Loucy (cell line): ENCODE data around the gene DDAH2.
A peak's percentile ranks its signal among the peaks of the same experiment; 100 is the strongest.

Experiments
- H2AFZ ChIP-seq: fragments of 200-600 bp; sonication (generic); 2 replicates; pipeline ENCODE4 v1.6.0; 2016; ENCODE audit warnings: antibody characterized with exemption, mild to moderate bottlenecking, low read length, moderate library complexity
- H3F3A ChIP-seq: fragments of 200-600 bp; 2 replicates; pipeline ENCODE4 v1.6.0; 2016; ENCODE audit warnings: antibody characterized with exemption, low read depth, mild to moderate bottlenecking
- H3K27me3 ChIP-seq: fragments of 200-600 bp; sonication (generic); 2 replicates; pipeline ENCODE4 v1.6.1; 2014; ENCODE audit warnings: low read length, mild to moderate bottlenecking; ENCODE audit not compliant: insufficient read depth, poor library complexity, severe bottlenecking
- H3K36me3 ChIP-seq: fragments of 200-600 bp; sonication (generic); 2 replicates; pipeline ENCODE4 v1.6.1; 2016; ENCODE audit warnings: low read length; ENCODE audit not compliant: insufficient read depth
- H3K4me1 ChIP-seq: fragments of 200-600 bp; sonication (generic); 2 replicates; pipeline ENCODE4 v1.5.1; 2014; ENCODE audit warnings: low read length, mild to moderate bottlenecking; ENCODE audit not compliant: insufficient read depth, poor library complexity, severe bottlenecking
- H3K4me2 ChIP-seq: fragments of 200-600 bp; sonication (generic); 2 replicates; pipeline ENCODE4 v1.6.0; 2014; ENCODE audit warnings: antibody characterized with exemption, low read length, low read depth, mild to moderate bottlenecking; ENCODE audit not compliant: poor library complexity, severe bottlenecking
- H3K4me3 ChIP-seq: fragments of 200-600 bp; sonication (generic); 2 replicates; pipeline ENCODE4 v1.5.1; 2014; ENCODE audit warnings: low read length, mild to moderate bottlenecking, mixed read lengths; ENCODE audit not compliant: poor library complexity, severe bottlenecking
- H3K79me2 ChIP-seq: fragments of 200-600 bp; sonication (generic); 2 replicates; pipeline ENCODE4 v1.6.1; 2014; ENCODE audit warnings: low read length; ENCODE audit not compliant: insufficient read depth
- H3K9ac ChIP-seq: fragments of 200-600 bp; sonication (generic); 2 replicates; pipeline ENCODE4 v1.6.0; 2014; ENCODE audit warnings: mild to moderate bottlenecking, low read depth, low read length, moderate library complexity; ENCODE audit not compliant: poor library complexity, severe bottlenecking
- H3K9me2 ChIP-seq: fragments of 200-600 bp; sonication (generic); replicated peaks from 2 replicates; pipeline ENCODE4 v1.6.1; 2016; ENCODE audit warnings: low read depth, low read length, mixed read lengths
- H3K9me3 ChIP-seq: fragments of 200-600 bp; sonication (generic); 2 replicates; pipeline ENCODE4 v1.6.1; 2014; ENCODE audit warnings: mild to moderate bottlenecking, antibody characterized with exemption, low read length, low read depth; ENCODE audit not compliant: insufficient read depth
- H4K20me1 ChIP-seq: fragments of 200-600 bp; sonication (generic); 2 replicates; pipeline ENCODE4 v1.6.0; 2014; ENCODE audit warnings: antibody characterized with exemption, low read length, mild to moderate bottlenecking; ENCODE audit not compliant: insufficient read depth, poor library complexity, severe bottlenecking
- EZH2phosphoT487 ChIP-seq: fragments of 200-600 bp; IDR thresholded peaks from 2 replicates; pipeline ENCODE4 v1.6.1; 2018; ENCODE audit warnings: antibody characterized with exemption, mild to moderate bottlenecking, moderate library complexity, borderline replicate concordance
- TF ChIP-seq, protein P1 (sequence below): fragments of 200-600 bp; sonication (generic); conservative IDR thresholded peaks from 2 replicates; pipeline ENCODE4 v1.5.1; 2014; ENCODE audit warnings: mild to moderate bottlenecking, antibody characterized with exemption, low read length

DDAH2 gene

DNA sequence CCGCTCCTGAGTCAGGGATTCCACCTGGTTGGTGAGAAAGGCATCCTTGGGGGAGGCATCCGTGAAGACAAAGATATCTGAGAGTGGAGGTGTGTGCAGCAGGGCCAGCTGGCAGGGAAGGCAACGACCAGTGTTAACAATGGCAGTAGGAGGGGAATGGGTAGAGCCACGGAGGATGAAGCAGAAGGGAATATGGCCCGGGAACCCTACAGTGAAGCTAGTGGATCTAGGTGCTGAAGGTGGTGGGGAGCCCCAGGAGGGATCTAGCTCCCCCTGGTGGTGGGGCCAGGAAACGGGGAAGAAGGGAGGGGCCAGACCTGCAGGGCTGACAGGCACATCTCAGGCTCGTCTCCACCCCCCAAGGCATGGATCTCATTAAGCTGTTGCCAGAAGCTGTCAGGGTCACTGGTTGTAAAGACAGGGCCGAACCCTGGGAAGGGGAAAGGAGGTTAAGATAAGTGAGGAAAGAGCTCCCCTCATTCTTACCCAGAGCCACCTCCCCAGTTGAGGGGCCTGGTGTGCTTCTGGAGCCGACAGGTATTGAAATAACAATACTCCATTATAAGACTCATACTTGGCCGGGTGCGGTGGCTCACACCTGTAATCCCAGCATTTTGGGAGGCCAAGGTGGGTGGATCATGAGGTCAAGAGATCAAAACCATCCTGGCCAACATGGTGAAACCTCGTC lies 40.7 kb upstream of the DDAH2 start:
- Histone ChIP-seq H3K9ac (no peak overlapping the region), H3K4me3 (no peak overlapping the region), H3K9me3 (no peaks in the 10 kb centered on the region), H3K4me1 (peaks cover 11% of the 10 kb centered on the region), H4K20me1 (no peaks in the 10 kb centered on the region), H3K36me3 (no peaks in the 10 kb centered on the region), H2AFZ (no peak overlapping the region), H3K79me2 (no peaks in the 10 kb centered on the region), H3F3A (no peaks in the 10 kb centered on the region), H3K9me2 (no peaks in the 10 kb centered on the region), H3K4me2 (no peak overlapping the region), H3K27me3 (no peaks in the 10 kb centered on the region)
- TF ChIP-seq EZH2phosphoT487, result no peak
- TF ChIP-seq, protein P1, sequence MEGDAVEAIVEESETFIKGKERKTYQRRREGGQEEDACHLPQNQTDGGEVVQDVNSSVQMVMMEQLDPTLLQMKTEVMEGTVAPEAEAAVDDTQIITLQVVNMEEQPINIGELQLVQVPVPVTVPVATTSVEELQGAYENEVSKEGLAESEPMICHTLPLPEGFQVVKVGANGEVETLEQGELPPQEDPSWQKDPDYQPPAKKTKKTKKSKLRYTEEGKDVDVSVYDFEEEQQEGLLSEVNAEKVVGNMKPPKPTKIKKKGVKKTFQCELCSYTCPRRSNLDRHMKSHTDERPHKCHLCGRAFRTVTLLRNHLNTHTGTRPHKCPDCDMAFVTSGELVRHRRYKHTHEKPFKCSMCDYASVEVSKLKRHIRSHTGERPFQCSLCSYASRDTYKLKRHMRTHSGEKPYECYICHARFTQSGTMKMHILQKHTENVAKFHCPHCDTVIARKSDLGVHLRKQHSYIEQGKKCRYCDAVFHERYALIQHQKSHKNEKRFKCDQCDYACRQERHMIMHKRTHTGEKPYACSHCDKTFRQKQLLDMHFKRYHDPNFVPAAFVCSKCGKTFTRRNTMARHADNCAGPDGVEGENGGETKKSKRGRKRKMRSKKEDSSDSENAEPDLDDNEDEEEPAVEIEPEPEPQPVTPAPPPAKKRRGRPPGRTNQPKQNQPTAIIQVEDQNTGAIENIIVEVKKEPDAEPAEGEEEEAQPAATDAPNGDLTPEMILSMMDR, result peak; percentile 92

DNA sequence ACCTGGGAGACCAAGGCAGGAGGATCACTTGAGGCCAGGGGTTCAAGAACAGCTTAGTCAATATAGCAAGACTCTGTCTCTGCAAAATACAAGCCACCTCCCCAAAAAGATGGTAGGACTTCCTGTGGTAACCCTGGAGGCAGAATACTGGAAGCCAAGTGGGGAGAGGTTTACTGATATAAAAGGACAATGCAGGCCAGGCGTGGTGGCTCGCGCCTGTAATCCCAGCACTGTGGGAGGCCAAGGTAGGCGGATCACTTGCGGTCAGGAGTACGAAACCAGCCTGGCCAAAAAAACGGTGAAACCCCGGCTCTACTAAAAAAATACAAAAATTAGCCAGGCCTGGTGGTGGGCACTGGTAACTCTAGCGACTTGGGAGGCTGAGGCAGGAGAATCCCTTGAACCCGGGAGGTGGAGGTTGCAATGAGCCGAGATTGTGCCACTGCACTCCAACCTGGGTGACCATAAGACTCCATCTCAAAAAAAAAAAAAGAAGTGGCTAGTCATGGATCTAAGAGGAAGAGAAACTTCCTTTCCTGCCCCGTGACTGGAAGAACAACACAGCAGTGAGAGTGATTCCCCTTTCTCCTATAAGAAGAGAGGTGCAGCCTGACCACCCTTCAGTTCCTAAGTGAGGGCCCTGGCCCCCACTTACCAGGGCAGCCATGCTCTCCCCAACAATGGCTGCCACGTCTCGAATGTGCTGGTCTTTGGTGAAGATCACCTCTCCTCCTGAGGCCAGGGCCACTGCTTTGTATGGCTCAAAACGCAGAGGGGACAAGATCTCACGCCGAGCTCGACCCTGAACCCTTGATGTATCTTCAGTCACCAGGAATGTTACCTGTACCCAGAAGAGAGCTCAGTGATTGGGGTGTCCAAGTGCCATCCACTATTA lies 39.5 kb upstream of the DDAH2 start:
- Histone ChIP-seq H3K4me1 (peaks cover 11% of the 10 kb centered on the region), H2AFZ (no peak overlapping the region), H3K4me3 (no peak overlapping the region), H3K4me2 (no peak overlapping the region), H4K20me1 (no peaks in the 10 kb centered on the region), H3K79me2 (no peaks in the 10 kb centered on the region), H3K9me2 (no peaks in the 10 kb centered on the region), H3F3A (no peaks in the 10 kb centered on the region), H3K9ac (no peak overlapping the region), H3K36me3 (no peaks in the 10 kb centered on the region), H3K9me3 (no peaks in the 10 kb centered on the region), H3K27me3 (no peaks in the 10 kb centered on the region)
- TF ChIP-seq EZH2phosphoT487, result no peak
- TF ChIP-seq, protein P1, result no peak

DNA sequence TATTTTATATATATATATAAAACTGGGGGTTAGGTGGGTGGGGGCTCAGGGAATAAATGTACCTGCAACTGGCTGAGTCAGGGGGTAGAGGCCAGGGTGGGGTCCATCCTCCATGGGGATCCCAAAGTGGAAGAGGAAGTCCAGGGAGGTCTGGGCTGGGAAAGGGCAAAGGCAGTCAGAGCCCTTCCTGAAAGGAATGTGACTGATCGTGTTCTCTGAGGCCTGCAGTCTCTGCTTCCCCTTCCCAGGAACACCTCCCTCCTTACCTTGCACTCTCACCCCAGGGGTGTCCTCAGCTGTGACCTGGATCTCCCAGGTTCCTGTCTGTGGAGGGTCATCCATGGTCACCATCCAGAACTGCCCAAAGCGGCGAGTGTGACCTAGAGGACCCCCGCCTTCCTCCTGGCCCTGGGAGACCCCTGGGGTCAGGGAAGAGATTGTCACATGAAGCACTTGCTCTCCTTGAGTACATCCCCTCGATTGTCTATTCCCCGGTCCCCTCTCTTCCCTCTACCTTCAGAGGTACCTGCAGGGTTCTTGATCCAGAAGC lies 38.1 kb upstream of the DDAH2 start:
- Histone ChIP-seq H3K9me2 (no peaks in the 10 kb centered on the region), H4K20me1 (no peaks in the 10 kb centered on the region), H3K4me2 (no peak overlapping the region), H3K36me3 (no peaks in the 10 kb centered on the region), H3K27me3 (no peaks in the 10 kb centered on the region), H3K79me2 (no peaks in the 10 kb centered on the region), H3K9me3 (no peaks in the 10 kb centered on the region), H2AFZ (no peak overlapping the region), H3K9ac (no peak overlapping the region), H3K4me1 (peaks cover 6% of the 10 kb centered on the region), H3F3A (no peaks in the 10 kb centered on the region), H3K4me3 (no peak overlapping the region)
- TF ChIP-seq, protein P1, result no peak
- no peak for TF ChIP-seq EZH2phosphoT487
